Esophagus muscularis mucosa (tissue), 4 donors: ENCODE data around the gene SRRM2. TPM values are rescaled to one million over a fixed set of nuclear protein-coding genes. Genes with fewer than 3 reads are reported as not detected.

Experiments
- DNase-seq: peaks from one replicate; pipeline ENCODE4 v3.0.0-alpha.2; 2017; ENCODE audit errors: extremely low spot score
- H3K27ac ChIP-seq, 4 donors: fragments of 200-600 bp; sonication (generic); replicated peaks in 1 of 4; 1 replicate in 3 of 4; 2 replicates in 1 of 4; pipeline ENCODE4 v1.5.1; 2016 to 2019; ENCODE audit warnings: mild to moderate bottlenecking in 1 of 4
- H3K27me3 ChIP-seq, 4 donors: fragments of 200-600 bp; sonication (generic); one replicate each; pipeline versions ENCODE4 v1.5.1 to v1.6.0; 2016 to 2019
- H3K36me3 ChIP-seq, 4 donors: fragments of 200-600 bp; sonication (generic); one replicate each; pipeline ENCODE4 v1.5.1; 2016 to 2019
- H3K4me1 ChIP-seq, 4 donors: fragments of 200-600 bp; sonication (generic); one replicate each; pipeline ENCODE4 v1.5.1; 2016 to 2019
- H3K4me3 ChIP-seq, 4 donors: fragments of 200-600 bp; sonication (generic); 1 replicate in 2 of 4; 2 replicates in 2 of 4; pipeline ENCODE4 v1.5.1; 2016 to 2019; ENCODE audit warnings: mild to moderate bottlenecking in 4 of 4, moderate library complexity in 1 of 4
- H3K9me3 ChIP-seq, 4 donors: fragments of 200-600 bp; sonication (generic); 1 replicate in 3 of 4; 2 replicates in 1 of 4; pipeline ENCODE4 v1.5.1; 2016 to 2019
- CTCF ChIP-seq, 3 experiments: fragments of 200-600 bp in 2 of 3; fragments of 450-650 bp in 1 of 3; sonication (generic) in 2 of 3; IDR thresholded peaks; one replicate each; pipeline ENCODE4 v1.5.1; 2017 to 2019; ENCODE audit warnings: antibody characterized with exemption in 3 of 3, mild to moderate bottlenecking in 2 of 3, moderate library complexity in 1 of 3
- EP300 ChIP-seq: sonication (generic); formaldehyde crosslinking; IDR thresholded peaks from one replicate; pipeline ENCODE4 v1.6.1; 2017; ENCODE audit warnings: antibody characterized with exemption
- POLR2A ChIP-seq: fragments of 450-650 bp; IDR thresholded peaks from one replicate; pipeline ENCODE4 v1.6.1; 2017; ENCODE audit warnings: antibody characterized with exemption, moderate library complexity, mild to moderate bottlenecking, low read depth
- POLR2AphosphoS5 ChIP-seq, 2 donors: sonication (generic); formaldehyde crosslinking; IDR thresholded peaks; one replicate each; pipeline ENCODE4 v1.6.1; 2017; ENCODE audit warnings: antibody characterized with exemption in 2 of 2
- WGBS: methylation state at CpG from one replicate; pipeline ENCODE4 v1.1.5; 2018; 5-methylcytosine and 5-hydroxymethylcytosine counted together
- intact Hi-C: fragments of 100-400 bp; cut with DNase I; formaldehyde crosslinking; loops from one replicate; pipeline ENCODE4 v1.15.1; 2023
- total RNA-seq, 4 donors: library from RNA; depleted of rRNA; stranded (reverse); fragments of >200 nt; gene quantifications; one replicate each; pipeline versions ENCODE4 v1.1.0 to v1.2.1, GENCODE V29; 2016

Gene SRRM2
- total RNA-seq, 4 donors from 2014 or later: 126 to 325 (median 234) TPM

- no peak for DNase-seq
- Histone ChIP-seq H3K4me1 (peaks cover 0 to 1% (median 0%) of the 10 kb centered on the region in 4 donors), H3K36me3 (no peaks in the 10 kb centered on the region), H3K4me3 (no peak overlapping the region), H3K27me3 (peaks cover 0 to 84% (median 1%) of the 10 kb centered on the region in 4 donors), H3K27ac (no peak overlapping the region), H3K9me3 (no peaks in the 10 kb centered on the region)
- TF ChIP-seq POLR2A (no peak), CTCF (IDR thresholded peaks at IDR 0.05) (no peak), POLR2AphosphoS5 (IDR thresholded peaks at IDR 0.05) (no peak), EP300 (no peak)
- 41% methylated on average over 3 of the region's 15 CpGs for WGBS
- intact Hi-C loops: no loop called here
Observed at GRCh38 chr16:2811703-2812471, 59.4 kb downstream of the SRRM2 start.

DNA sequence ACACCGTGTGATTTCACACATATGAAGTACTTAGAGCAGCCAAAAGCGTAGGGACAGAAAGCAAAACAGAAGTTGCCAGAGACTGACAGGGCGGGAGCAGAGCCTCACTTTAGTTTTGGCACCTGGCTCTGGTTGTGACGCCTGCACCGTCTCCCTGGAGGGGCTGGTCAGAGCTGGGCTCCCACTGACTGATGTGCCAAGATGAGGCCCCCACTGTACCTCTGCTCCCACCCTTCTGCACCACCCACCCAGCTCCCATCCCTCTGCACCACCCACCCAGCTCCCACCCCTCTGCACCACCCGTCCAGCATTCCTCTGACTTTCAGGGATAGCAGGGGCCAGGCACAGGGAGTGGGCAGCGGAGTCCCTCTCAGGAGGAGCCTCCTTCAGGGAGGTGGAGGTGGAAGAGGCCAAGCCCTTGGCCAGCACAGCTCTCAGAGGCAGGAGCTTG, 61.4 kb downstream of the SRRM2 start:
- TF ChIP-seq POLR2AphosphoS5 (IDR thresholded peaks at IDR 0.05) (no peak), POLR2A (no peak)
- no peaks in the 10 kb centered on the region for H3K9me3 ChIP-seq
- 59% methylated on average over 7 of the region's 7 CpGs for WGBS
- H3K36me3 ChIP-seq: no peaks in the 10 kb centered on the region
- intact Hi-C loops: no loop called here
- no peak for DNase-seq
- peaks cover 0 to 82% (median 4%) of the 10 kb centered on the region in 4 donors for H3K27me3 ChIP-seq
- H3K4me3 ChIP-seq: no peak overlapping the region
- peaks cover 0 to 5% (median 0%) of the 10 kb centered on the region in 4 donors for H3K4me1 ChIP-seq
- H3K27ac ChIP-seq: no peak overlapping the region

GRCh38 chr16:2814551-2815298, 62.3 kb downstream of the SRRM2 start:
- Histone ChIP-seq H3K27ac (no peak overlapping the region), H3K4me3 (no peak overlapping the region), H3K9me3 (no peaks in the 10 kb centered on the region), H3K36me3 (no peaks in the 10 kb centered on the region), H3K4me1 (peaks cover 0 to 5% (median 0%) of the 10 kb centered on the region in 4 donors), H3K27me3 (peaks cover 0 to 91% (median 4%) of the 10 kb centered on the region in 4 donors)
- intact Hi-C loops: no loop called here
- TF ChIP-seq CTCF (IDR thresholded peaks at IDR 0.05) (no peak), POLR2A (no peak), POLR2AphosphoS5 (IDR thresholded peaks at IDR 0.05) (no peak), EP300 (no peak)
- no peak for DNase-seq
- WGBS: 90% methylated on average over 17 of the region's 20 CpGs

DNA sequence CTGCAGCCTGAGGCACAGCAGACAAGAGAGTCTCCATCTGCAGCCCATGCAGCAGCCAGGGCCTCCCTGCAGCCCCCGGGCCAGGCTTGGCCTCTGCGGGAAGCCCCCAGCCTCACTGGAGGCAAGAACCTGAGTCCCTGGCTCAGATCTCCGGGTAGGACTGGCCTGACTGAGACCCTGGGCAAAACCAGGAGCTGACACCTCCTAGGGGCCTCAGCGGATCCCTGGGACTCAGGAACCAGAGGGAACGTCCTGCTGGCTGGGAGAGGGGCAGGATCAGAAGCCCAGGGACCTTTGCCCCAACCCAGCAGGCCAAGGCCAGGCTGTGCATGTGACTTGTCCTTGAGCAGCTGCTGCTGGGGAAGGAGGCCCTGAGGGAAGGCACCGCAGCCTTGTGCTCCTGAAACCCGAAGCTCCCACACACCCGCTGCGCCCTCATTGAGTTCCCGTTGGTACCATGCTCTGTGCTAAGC, 62.9 kb downstream of the SRRM2 start:
- Histone ChIP-seq H3K4me1 (peaks cover 0 to 5% (median 0%) of the 10 kb centered on the region in 4 donors), H3K27ac (no peak overlapping the region), H3K27me3 (peaks cover 0 to 92% (median 4%) of the 10 kb centered on the region in 4 donors), H3K4me3 (no peak overlapping the region), H3K36me3 (no peaks in the 10 kb centered on the region), H3K9me3 (no peaks in the 10 kb centered on the region)
- no peak for DNase-seq
- 75% methylated on average over 7 of the region's 10 CpGs for WGBS
- TF ChIP-seq EP300 (no peak), POLR2A (no peak), CTCF (IDR thresholded peaks at IDR 0.05) (no peak), POLR2AphosphoS5 (IDR thresholded peaks at IDR 0.05) (no peak)
- intact Hi-C loops: no loop called here
